SK-N-SH treated with all-trans-retinoic acid at 6 μM for 48 hours (cell line): ENCODE data around the gene PAXX.

ENCODE experiments used
- ATAC-seq: fragments of 200-7000 bp; cut with Tn5 transposase; 3 replicates; pipeline ENCODE4 v1.9.1; 2020; ENCODE audit warnings: mild to moderate bottlenecking, moderate library complexity
- BACH2 ChIP-seq: fragments of 250-450 bp; sonication (Bioruptor Pico); IDR thresholded peaks from 2 replicates; pipeline ENCODE4 v1.9.0; 2021; ENCODE audit warnings: mild to moderate bottlenecking, borderline replicate concordance
- CSDC2 ChIP-seq: fragments of 250-450 bp; sonication (Bioruptor Pico); IDR thresholded peaks from 2 replicates; pipeline ENCODE4 v1.5.0; 2020; ENCODE audit warnings: mild to moderate bottlenecking, moderate library complexity
- CSRNP3 ChIP-seq: fragments of 250-450 bp; sonication (Bioruptor Pico); IDR thresholded peaks from 2 replicates; pipeline ENCODE4 v1.5.1; 2021; ENCODE audit warnings: mild to moderate bottlenecking, moderate library complexity
- ESRRG ChIP-seq: fragments of 250-450 bp; sonication (Bioruptor Pico); IDR thresholded peaks from 2 replicates; pipeline ENCODE4 v1.6.1; 2021; ENCODE audit warnings: mild to moderate bottlenecking
- GLIS3 ChIP-seq: fragments of 250-450 bp; sonication (Bioruptor Pico); IDR thresholded peaks from 2 replicates; pipeline ENCODE4 v1.5.0; 2020; ENCODE audit warnings: mild to moderate bottlenecking, moderate library complexity
- ISL1 ChIP-seq: fragments of 250-450 bp; sonication (Bioruptor Pico); IDR thresholded peaks from 2 replicates; pipeline ENCODE4 v2.1.2; 2022; ENCODE audit warnings: mild to moderate bottlenecking, moderate library complexity
- OSR1 ChIP-seq: fragments of 250-450 bp; sonication (Bioruptor Pico); IDR thresholded peaks from 2 replicates; pipeline ENCODE4 v1.8.0; 2022; ENCODE audit warnings: moderate library complexity, mild to moderate bottlenecking, inconsistent platforms
- PATZ1 ChIP-seq: fragments of 250-450 bp; sonication (Bioruptor Pico); IDR thresholded peaks from 2 replicates; pipeline ENCODE4 v1.8.0; 2020; ENCODE audit warnings: mild to moderate bottlenecking, moderate library complexity, borderline replicate concordance
- POU6F1 ChIP-seq: fragments of 250-450 bp; sonication (Bioruptor Pico); IDR thresholded peaks from 2 replicates; pipeline ENCODE4 v1.8.0; 2021; ENCODE audit warnings: low read depth, mild to moderate bottlenecking, moderate library complexity, borderline replicate concordance
- PPARA ChIP-seq: fragments of 250-450 bp; sonication (Bioruptor Pico); IDR thresholded peaks from 2 replicates; pipeline ENCODE4 v1.5.0; 2020; ENCODE audit warnings: mild to moderate bottlenecking, borderline replicate concordance
- RARB ChIP-seq: fragments of 250-450 bp; sonication (Bioruptor Pico); IDR thresholded peaks from 2 replicates; pipeline ENCODE4 v1.8.0; 2021; ENCODE audit warnings: mild to moderate bottlenecking, moderate library complexity
- SNAI2 ChIP-seq: fragments of 250-450 bp; sonication (Bioruptor Pico); IDR thresholded peaks from 2 replicates; pipeline ENCODE4 v1.5.0; 2020; ENCODE audit warnings: mild to moderate bottlenecking, moderate library complexity
- TCF4 ChIP-seq: fragments of 250-450 bp; sonication (Bioruptor Pico); IDR thresholded peaks from 2 replicates; pipeline ENCODE4 v1.8.0; 2021; ENCODE audit warnings: mild to moderate bottlenecking, moderate library complexity, borderline replicate concordance
- TOX ChIP-seq: fragments of 250-450 bp; sonication (Bioruptor Pico); IDR thresholded peaks from 2 replicates; pipeline ENCODE4 v1.8.0; 2021; ENCODE audit warnings: mild to moderate bottlenecking, moderate library complexity, borderline replicate concordance
- ZFP3 ChIP-seq: fragments of 250-450 bp; sonication (Bioruptor Pico); IDR thresholded peaks from 2 replicates; pipeline ENCODE4 v1.5.0; 2020; ENCODE audit warnings: mild to moderate bottlenecking, moderate library complexity
- ZFP30 ChIP-seq: fragments of 450-650 bp; formaldehyde crosslinking; IDR thresholded peaks from 2 replicates; pipeline ENCODE4 v1.5.0; 2022; ENCODE audit warnings: mild to moderate bottlenecking, moderate library complexity
- ZNF565 ChIP-seq: fragments of 450-650 bp; formaldehyde crosslinking; conservative IDR thresholded peaks from 2 replicates; pipeline ENCODE4 v1.5.0; 2020; ENCODE audit warnings: low read depth, mild to moderate bottlenecking, moderate library complexity
- ZNF70 ChIP-seq: fragments of 450-650 bp; formaldehyde crosslinking; IDR thresholded peaks from 2 replicates; pipeline ENCODE4 v1.5.0; 2020; ENCODE audit warnings: mild to moderate bottlenecking, moderate library complexity
- TF ChIP-seq, protein P1 (sequence below): fragments of 250-450 bp; sonication (Bioruptor Pico); IDR thresholded peaks from 2 replicates; pipeline ENCODE4 v1.5.1; 2020; ENCODE audit warnings: low read depth, mild to moderate bottlenecking, moderate library complexity
- TF ChIP-seq, protein P2 (sequence below): fragments of 250-450 bp; sonication (Bioruptor Pico); IDR thresholded peaks from 2 replicates; pipeline ENCODE4 v1.5.0; 2020; ENCODE audit warnings: mild to moderate bottlenecking, moderate library complexity

PAXX gene

GRCh38 chr9:136973618-136974617, 18.3 kb upstream of the PAXX start:
- no peak for ATAC-seq
- TF ChIP-seq TOX (CRISPR knock-in tag) (no peak), ZFP3 (no peak), POU6F1 (no peak), SNAI2 (CRISPR knock-in tag) (no peak), TCF4 (CRISPR knock-in tag) (no peak), PPARA (CRISPR knock-in tag) (no peak), CSRNP3 (CRISPR knock-in tag) (no peak), BACH2 (CRISPR knock-in tag) (no peak), ESRRG (CRISPR knock-in tag) (no peak), ISL1 (CRISPR knock-in tag) (no peak), GLIS3 (CRISPR knock-in tag) (no peak), ZNF70 (CRISPR knock-in tag) (no peak), PATZ1 (CRISPR knock-in tag) (no peak), RARB (no peak), ZNF565 (no peak), OSR1 (no peak)
- TF ChIP-seq, protein P1, sequence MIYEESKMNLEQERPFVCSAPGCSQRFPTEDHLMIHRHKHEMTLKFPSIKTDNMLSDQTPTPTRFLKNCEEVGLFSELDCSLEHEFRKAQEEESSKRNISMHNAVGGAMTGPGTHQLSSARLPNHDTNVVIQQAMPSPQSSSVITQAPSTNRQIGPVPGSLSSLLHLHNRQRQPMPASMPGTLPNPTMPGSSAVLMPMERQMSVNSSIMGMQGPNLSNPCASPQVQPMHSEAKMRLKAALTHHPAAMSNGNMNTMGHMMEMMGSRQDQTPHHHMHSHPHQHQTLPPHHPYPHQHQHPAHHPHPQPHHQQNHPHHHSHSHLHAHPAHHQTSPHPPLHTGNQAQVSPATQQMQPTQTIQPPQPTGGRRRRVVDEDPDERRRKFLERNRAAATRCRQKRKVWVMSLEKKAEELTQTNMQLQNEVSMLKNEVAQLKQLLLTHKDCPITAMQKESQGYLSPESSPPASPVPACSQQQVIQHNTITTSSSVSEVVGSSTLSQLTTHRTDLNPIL (CRISPR knock-in tag): no peak
- TF ChIP-seq, protein P2, sequence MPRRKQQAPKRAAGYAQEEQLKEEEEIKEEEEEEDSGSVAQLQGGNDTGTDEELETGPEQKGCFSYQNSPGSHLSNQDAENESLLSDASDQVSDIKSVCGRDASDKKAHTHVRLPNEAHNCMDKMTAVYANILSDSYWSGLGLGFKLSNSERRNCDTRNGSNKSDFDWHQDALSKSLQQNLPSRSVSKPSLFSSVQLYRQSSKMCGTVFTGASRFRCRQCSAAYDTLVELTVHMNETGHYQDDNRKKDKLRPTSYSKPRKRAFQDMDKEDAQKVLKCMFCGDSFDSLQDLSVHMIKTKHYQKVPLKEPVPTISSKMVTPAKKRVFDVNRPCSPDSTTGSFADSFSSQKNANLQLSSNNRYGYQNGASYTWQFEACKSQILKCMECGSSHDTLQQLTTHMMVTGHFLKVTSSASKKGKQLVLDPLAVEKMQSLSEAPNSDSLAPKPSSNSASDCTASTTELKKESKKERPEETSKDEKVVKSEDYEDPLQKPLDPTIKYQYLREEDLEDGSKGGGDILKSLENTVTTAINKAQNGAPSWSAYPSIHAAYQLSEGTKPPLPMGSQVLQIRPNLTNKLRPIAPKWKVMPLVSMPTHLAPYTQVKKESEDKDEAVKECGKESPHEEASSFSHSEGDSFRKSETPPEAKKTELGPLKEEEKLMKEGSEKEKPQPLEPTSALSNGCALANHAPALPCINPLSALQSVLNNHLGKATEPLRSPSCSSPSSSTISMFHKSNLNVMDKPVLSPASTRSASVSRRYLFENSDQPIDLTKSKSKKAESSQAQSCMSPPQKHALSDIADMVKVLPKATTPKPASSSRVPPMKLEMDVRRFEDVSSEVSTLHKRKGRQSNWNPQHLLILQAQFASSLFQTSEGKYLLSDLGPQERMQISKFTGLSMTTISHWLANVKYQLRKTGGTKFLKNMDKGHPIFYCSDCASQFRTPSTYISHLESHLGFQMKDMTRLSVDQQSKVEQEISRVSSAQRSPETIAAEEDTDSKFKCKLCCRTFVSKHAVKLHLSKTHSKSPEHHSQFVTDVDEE (CRISPR knock-in tag): no peak

GRCh38 chr9:136974817-136975535, 17.2 kb upstream of the PAXX start:
- no peak for TF ChIP-seq SNAI2 (CRISPR knock-in tag)
- no peak for TF ChIP-seq OSR1
- TF ChIP-seq, all 23 proteins: peak for 0
- no peak for ATAC-seq

DNA sequence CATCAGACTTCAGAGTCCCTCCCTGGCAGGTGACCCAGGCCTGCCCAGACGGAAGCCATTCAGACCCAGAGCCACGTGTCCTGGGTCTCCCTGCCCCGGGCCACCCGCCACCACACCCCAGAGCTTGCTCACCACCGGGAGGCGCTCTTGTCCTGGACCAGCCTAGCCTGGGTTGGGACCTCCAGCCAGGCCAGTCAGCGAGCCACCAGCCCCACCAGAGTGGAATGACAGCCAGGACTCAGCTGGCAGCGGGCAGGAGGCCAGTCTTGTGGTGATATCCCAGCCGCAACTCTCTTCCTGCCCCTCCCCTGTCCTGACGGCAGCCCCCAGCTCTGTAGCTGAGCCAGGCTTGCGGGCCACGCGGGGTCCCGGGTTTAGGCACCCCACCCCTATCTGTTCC, 16.6 kb upstream of the PAXX start:
- no peak for ATAC-seq
- TF ChIP-seq ISL1 (CRISPR knock-in tag) (no peak), OSR1 (no peak), CSRNP3 (CRISPR knock-in tag) (no peak), PPARA (CRISPR knock-in tag) (no peak), BACH2 (CRISPR knock-in tag) (no peak), ESRRG (CRISPR knock-in tag) (no peak), TCF4 (CRISPR knock-in tag) (no peak), ZNF565 (no peak), CSDC2 (CRISPR knock-in tag) (no peak), ZNF70 (CRISPR knock-in tag) (no peak), TOX (CRISPR knock-in tag) (no peak), ZFP30 (CRISPR knock-in tag) (no peak), RARB (no peak)
- TF ChIP-seq, protein P2 (CRISPR knock-in tag): no peak
